HG03039 (cell line): ENCODE results near the gene KLHL7.
"Not testable (repeated sequence)": the region's sequence is repeated elsewhere in the genome, so short reads cannot be mapped to it uniquely, and the experiment has no call there.

ENCODE experiments used
- ATAC-seq: cut with Tn5 transposase; IDR thresholded peaks from one replicate; pipeline ENCODE4 v1.9.1; 2021; ENCODE audit warnings: mild to moderate bottlenecking, moderate library complexity; ENCODE audit not compliant: unreplicated experiment

The KLHL7 gene

DNA sequence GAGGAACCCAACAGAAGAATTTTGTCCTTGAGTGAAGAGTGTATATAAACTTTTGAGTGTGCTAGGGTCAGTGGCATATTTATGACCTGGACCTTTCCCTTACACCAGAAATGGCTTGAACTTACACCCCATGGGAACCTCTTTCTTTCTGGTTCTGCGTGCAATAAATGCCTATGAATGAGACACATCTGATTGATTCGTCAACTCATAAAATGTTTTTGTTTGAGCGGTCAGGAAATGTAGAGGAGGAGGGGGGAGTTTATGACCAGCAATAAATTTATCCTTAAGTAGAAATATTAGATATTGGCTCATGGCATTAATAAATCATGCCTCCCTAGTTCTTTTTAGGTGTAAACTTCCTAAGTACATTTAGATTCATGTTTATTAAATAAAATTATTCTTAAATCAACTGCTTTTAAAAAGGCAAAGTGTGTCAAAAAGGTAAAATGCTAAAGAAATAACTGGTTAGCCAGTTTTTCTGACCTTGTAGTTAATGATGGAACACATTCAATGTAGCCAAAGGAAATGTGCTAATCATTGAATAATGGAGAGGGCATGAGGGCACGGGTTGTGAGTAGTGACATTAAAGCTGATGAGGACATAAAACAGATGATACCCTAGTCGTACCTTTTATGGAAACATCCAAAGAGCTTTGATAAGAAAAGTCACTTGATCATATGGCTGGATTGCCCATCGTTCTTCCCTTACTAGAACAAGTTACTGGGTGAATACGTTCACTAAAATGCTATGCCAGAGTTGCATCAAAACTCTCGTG, 62.7 kb downstream of the KLHL7 start:
- no peak for ATAC-seq

DNA sequence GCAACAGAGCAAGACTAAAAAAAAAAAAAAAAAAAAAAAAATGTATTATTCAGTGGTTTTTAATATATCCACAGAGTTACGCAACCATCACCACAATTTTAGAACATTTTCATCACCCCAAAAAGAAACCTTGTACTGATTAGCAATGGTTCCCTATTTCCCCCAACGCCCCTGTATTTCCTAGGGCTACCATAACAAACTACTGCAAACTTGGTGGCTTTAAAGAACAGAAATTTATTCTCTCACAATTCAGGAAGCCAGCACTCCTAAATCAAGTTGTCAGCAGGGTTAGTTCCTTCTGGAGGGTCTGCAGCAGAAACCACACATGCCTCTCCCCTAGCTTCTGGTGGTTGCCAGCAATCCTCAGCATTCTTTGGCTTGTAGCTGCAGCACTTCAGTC, 70.4 kb downstream of the KLHL7 start:
- no peak for ATAC-seq

DNA sequence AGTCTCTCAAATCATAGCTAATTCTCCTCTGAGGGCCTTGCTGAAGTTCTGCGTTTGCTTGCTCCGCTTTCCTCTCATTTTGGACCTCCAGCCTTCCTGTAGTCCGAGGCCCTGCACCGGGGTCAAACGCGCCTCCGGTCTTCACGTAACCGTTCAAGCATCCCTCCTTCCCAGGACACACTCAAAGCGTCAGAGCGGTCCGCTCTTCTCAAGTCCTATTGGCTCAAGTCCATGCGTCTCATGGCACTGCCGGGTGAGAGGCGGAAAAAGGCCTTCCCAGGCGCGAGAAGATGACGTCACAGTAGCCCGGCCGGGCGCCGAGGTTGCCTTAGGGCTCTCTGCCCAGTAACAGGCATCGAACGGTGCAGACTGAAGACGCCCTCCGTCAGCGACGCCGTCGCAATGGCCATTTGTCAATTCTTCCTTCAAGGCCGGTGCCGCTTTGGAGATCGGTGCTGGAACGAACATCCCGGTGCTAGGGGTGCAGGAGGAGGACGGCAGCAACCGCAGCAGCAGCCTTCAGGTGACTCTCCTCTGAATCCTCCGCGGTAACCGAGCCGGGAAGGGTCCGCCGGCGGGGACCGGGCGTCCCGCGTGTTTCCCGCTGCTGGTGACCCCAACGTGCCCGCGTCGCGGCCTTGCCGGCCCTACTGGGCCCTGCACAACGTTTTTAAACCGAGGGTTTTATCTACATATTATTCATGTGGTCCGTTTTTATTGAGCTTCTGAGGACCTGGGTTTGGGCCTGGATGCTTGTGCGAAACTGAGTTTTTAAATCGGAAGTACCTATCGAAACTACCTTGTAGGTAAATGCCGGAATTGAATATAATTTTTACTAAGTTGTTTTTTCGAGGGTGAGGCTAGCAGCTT, 76.3 kb downstream of the KLHL7 start, which contains the start of gene NUP42:
Gene NUP42 (plus strand): TSS at position 365 of the 870 bp plus-strand sequence. CDS start 38 bp downstream, at position 403.
- ATAC-seq: peak; percentile 93

DNA sequence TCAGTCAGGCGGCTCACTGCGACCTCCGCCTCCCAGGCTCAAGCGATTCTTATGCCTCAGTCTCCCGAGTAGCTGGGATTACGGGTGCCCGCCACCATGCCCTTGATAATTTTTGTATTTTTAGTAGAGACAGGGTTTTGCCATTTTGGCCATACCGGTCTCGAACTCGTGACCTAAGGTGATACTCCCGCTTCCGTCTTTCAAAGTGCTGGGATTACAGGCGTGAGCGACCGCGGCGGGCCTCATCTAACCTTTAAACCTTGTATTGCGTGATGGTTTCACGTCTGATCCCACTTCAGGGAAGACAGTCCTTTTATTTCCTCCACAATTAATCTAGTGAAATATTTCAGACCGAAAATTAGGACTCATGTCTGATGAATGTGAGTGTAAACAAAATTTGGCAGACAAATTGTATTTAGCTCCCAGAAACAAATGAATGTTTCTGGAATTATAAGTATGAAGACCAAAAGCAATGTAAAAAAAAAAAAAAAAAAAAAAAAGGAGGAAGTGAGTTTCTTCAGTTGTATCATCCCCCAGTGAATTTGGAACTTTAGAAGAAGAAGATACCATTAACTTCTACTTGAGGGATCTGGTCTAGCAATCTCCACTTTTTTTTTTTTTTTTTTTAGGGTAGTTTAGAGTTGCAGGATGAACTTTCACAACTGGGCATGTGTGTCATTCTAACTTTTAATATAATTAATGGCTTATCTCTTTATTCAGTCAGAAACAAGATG, 77.9 kb downstream of the KLHL7 start:
- no peak for ATAC-seq

DNA sequence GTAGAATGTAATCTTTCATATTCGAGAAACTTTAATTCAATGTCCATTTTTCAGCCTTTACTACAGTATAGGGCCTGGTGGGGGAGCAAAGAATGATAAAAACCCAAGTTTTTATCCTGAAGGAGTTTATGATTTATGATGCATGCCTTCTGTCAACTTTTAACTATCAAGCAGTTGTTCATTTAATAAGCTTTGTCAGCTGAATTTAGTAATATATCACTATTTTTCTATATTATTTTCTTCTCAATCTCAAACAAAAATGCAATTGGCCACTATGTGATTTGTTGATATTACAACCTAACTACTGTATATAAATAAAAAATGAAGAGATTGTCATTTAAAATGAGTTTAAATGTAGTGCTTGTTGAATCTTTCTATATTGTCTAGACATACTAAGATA, 78.7 kb downstream of the KLHL7 start:
- no peak for ATAC-seq

DNA sequence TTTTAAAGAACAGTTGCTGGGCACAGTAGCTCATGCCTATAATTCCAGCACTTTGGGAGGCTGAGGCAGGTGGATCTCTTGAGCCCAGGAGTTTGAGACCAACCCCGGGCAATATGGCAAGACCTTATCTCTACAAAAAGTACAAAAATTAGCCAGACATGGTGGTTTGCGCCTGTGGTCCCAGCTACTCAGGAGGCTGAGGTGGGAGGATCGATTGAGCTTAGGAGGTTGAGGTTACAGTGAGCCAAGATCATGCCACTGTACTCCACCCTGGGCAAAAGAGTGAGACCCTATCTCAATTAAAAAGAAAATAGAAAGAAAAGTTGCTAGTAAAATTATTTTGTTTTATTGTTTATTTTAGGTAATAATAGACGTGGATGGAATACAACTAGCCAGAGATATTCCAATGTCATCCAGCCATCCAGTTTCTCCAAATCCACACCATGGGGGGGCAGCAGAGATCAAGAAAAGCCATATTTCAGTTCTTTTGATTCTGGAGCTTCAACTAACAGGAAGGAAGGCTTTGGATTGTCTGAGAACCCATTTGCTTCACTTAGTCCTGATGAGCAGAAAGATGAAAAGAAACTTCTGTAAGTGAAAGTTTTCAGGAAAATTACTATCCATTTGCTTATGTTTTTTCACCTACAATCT, 79.2 kb downstream of the KLHL7 start:
- no peak for ATAC-seq

DNA sequence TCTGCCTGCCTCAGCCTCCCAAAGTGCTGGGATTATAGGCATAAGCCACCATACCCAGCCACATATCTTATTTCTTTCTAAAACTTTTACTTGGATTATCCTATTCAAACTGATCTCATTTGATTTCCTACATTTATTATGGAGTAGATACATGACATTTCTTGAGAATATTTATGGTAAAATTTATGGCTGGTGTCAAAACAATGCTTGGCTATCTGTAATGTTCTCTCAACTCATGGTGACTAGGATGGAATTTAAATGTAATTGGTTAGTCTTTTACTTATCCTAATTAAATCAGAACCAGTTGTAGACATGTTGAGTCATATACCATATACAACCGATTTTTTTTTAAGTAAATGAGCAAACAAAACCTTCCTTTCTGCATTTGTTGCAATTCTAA, 80.4 kb downstream of the KLHL7 start:
- no peak for ATAC-seq

DNA sequence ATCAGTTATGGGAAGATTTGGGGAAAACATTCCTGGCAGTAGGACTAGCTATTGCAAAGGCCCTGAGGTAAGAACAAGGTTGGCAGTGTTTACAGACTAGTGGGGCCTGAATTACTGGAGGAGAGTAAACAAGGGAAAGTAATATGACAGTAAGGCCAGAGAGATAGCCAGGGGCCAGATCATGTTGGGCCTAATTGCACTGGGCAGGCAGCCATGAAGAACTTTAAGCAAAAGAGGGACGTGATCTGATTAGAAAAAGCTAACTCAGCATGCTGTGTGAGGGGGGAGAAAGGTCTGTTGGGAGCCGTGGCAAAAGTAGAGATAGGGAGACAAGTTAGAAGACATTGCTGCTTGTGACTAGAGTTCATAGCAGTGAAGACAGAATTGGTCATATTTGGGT, 85.4 kb downstream of the KLHL7 start:
- no peak for ATAC-seq

DNA sequence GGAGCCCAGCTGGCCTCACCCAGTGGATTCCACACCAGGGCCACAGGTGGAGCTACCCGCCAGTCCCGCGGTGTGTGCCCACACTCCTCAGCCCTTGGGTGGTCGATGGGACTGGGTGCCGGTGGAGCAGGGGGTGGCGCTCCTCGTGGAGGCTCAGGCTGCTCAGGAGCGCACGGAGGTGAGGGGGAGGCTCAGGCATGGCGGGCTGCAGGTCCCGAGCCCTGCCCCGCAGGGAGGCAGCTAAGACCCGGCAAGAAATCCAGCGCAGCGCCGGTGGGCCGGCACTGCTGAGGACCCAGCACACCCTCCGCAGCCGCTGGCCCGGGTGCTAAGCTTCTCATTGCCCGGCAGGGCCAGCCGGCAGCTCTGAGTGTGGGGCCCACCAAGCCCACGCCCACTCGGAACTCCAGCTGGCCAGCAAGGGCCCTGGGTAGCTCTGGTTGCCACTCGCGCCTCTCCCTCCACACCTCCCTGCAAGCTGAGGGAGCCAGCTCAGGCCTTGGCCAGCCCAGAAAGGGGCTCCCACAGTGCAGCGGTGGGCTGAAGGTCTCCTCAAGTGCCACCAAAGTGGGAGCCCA, 88.2 kb downstream of the KLHL7 start:
- not testable (repeated sequence) for ATAC-seq

DNA sequence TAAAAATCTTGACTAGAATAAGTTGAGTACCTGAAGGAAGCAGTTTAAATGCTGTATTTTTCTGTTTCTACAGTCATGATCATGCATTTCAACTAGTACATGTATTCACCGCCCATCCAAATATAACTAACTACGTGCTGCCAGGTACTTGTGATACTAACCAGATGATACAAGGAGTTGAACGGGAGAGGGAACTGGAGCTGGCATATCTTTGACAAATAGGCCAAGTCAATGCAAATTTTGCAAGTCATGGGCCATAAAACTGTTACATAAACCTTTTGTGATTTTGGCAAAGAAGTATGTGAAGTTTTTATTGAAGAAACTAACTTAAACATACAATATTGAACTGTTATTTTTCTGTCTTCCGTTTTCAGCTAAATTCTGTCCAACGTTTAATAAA, 90.7 kb downstream of the KLHL7 start:
- ATAC-seq: no peak

DNA sequence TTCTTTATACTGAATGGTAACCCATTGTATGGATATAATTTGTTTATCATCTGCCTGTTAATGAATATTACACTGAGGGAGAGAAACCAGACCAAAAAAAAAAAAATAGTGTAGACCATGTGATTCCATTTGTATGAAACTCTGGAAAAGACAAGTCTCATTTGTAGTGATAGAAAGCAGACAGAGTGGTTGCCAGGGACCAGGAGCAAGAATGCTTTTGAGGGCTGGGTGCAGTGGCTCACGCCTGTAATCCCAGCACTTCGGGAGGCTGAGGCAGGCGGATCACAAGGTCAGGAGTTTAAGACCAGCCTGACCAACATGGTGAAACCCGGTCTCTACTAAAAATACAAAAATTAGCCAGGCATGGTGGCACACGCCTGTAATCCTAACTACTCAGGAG, 92.2 kb downstream of the KLHL7 start:
- not testable (repeated sequence) for ATAC-seq

DNA sequence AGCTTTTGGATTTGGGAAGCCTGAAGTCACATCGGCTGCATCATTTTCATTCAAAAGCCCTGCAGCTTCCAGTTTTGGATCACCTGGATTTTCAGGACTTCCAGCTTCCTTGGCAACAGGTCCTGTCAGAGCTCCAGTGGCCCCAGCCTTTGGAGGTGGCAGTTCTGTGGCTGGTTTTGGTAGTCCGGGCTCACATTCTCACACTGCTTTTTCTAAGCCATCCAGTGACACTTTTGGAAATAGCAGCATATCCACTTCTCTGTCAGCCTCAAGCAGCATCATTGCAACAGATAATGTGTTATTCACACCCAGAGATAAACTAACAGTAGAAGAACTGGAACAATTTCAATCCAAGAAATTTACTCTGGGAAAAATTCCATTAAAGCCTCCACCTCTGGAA, 94.7 kb downstream of the KLHL7 start:
- no peak for ATAC-seq

DNA sequence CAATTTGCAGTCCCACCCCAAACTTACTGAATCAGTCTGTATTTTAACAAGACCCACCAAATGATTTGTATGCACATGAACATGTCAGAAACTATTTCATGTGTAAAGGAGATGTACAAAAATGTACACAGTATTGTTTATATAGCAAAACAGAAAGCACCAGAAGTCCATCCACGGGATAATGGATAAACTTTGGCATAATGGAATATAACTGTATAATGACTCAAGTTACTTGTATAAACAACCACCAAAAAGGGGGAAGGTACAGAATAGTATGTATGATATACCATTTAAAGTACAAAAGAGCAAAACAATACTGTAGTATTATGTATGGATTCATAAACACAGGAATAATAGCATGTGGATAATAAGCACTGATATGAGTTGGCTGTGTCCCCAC, 98.7 kb downstream of the KLHL7 start:
- ATAC-seq: no peak

DNA sequence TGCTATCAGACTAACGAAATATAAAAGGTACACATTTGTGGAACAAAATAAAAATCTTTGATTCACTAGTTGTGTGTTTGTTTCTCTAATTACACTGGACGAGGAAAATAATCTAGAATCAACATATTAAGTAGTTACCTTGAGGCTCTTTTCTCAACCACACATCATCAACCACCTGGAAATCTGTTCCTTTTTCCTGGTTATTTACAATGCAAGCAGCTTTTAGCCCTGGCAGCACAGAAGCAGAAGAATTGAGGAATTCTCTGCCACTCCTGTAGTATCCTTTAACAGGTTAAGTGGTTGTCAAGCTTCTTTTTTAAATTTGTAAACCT, 100.0 kb downstream of the KLHL7 start:
- no peak for ATAC-seq

DNA sequence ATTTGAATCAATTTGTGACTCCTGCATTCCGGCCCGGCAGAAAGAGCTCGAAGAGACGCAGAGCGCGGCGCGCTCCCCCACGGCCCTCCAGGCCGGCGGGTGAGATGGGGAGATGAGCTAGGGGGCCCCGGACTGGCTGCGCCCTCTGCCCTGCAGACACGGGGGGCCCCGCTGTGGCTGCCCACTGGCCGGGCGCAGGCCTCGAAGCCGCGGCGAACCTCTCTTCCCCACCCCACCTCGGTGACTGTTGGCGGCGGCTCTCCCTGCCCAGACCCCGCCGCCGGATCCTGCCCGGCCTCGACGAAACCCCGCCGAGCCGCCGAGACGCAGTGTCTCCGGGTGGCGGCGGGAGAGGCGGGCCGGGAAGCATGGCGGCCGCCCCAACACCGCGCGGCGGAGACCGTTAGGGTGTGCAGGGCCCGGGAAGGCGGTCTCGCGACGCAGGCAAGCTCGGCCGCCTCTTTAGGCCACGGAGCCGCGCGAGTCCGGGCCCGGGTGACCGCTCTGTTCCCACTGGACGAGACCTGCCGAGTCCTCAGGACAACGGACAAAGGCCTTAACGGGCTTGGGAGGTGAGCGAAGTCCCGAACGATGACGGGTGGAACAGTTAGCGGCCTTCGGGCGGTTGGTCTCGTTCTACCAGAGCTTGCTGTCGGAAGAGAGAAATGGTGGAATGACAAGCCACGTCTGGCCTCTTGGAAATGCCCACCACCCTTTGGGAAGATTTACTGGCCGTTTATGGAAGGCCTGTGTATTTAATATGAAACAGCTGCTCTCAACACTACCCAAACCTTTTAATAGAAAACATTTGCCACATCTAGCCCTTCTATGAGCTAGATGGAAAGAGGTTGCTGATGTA, 100.6 kb downstream of the KLHL7 start:
- no peak for ATAC-seq

DNA sequence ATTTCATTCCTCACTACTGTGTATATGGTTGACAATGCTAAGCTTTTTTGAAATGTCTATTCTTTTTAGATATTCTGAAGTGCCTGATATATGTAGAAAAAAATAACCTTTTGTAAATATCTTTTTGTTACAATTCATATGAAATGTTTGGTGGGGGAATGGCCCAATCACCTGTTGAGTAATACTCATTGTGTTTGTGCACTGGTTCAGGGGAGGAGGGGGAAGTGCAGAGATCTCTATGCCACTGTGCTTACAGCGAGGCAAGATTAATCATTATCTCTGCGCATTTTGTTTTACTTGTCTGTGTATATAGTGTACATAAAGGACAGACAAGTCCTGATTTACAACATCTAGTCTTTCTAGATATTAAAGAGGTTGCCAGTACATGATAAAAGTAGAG, 101.4 kb downstream of the KLHL7 start:
- no peak for ATAC-seq

DNA sequence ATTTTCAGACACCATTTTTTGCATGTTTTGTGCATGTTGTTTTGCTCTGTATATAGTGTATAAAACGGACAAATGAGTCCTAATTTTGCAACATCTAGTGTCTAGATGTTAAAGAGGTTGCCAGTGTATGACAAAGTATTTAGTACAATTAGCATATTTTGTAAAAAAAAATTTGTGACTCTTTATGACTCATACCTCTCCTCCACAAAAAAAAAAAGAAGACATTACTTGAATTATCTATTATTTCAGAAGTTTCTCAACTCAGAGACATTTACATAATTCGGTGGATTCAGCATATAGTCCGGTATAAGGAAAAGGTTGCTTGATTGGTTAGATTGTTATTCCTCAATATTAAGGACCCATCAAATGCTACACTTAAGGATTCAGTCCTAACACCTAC, 102.3 kb downstream of the KLHL7 start:
- no peak for ATAC-seq

DNA sequence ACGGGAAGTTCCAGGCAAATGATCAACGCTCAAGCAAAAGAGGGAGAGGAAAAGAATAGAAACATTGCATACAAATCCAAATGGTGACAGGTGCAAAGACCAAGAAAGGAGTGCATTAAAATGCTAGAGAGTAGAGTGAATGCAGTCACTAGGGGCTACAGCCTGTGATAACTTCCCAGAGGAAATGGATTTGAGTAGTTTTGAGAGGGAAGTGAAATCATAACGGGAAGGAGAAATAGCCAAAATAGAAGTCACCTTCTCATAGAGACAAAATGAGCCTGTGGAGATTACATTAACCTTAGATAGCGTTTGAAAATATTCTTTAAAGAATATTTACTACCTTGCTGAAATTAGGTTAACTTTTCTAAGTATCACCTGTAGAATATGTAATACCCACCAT, 102.7 kb downstream of the KLHL7 start:
- ATAC-seq: no peak

DNA sequence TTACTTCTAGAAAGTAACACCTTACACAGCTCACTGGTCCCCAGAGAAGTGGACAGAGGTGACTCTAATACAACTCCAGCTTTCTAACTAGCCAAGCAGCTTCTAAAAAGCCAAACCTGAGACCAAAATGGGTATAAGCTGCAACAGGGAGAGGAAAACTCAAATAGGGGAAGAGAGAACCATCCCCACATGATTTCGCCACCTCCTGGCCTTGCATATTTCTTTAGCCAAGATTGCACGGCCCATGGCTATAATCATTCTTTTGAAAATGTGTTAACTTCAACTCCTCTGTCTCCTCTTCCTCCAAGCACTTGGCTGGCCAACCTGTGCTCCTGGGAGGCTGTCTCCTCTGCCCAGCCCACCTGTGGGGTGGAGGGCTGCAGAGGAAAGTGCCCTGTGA, 104.9 kb downstream of the KLHL7 start:
- ATAC-seq: no peak

DNA sequence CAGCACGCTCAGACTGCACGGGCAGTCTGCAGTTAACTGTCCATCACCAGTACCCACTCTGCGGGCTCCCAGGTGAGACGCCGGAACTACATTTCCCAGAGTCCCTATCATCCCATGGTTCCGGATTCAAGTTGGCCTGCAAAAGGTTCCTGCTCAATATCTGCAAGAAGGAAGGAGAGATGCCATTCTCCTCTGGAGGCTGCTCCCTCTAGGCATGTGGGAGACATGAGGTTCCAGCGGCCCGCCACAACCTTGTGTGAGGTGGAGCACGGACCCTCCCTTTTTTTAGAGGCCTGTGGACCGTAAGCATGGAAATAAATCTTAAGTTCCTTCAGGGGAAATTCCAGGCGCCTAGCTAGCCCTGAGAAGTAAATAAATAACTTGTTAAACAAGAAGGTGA, 106.0 kb downstream of the KLHL7 start:
- ATAC-seq: no peak
